Thoracic aorta (tissue), 2 donors: ENCODE measurements around the gene EVA1A. TPM values are rescaled to one million over a fixed set of nuclear protein-coding genes. Genes with fewer than 3 reads are reported as not detected.

Source experiments
- ATAC-seq: fragments of 150-250 bp; one replicate; pipeline ENCODE4 v1.8.0; 2017; ENCODE audit warnings: low read depth; ENCODE audit not compliant: insufficient number of reproducible peaks, low FRiP score
- DNase-seq: peaks from one replicate; pipeline ENCODE4 v3.0.0-alpha.2; 2020; ENCODE audit warnings: low spot score
- H3K27ac ChIP-seq, 2 donors: fragments of 200-600 bp; sonication (generic); 1 replicate in 1 of 2; 2 replicates in 1 of 2; pipeline ENCODE4 v1.5.1; 2016; ENCODE audit warnings: mild to moderate bottlenecking in 2 of 2, moderate library complexity in 2 of 2
- H3K27me3 ChIP-seq: fragments of 200-600 bp; sonication (generic); replicated peaks from 2 replicates; pipeline ENCODE4 v1.6.0; 2016; ENCODE audit warnings: mild to moderate bottlenecking; ENCODE audit not compliant: insufficient read depth
- H3K36me3 ChIP-seq: fragments of 200-600 bp; sonication (generic); one replicate; pipeline ENCODE4 v1.5.1; 2016
- H3K4me1 ChIP-seq, 2 donors: fragments of 200-600 bp; sonication (generic); 1 replicate in 1 of 2; 2 replicates in 1 of 2; pipeline versions ENCODE4 v1.5.1 to v1.6.0; 2016; ENCODE audit warnings: low read depth in 2 of 2, mild to moderate bottlenecking in 1 of 2; ENCODE audit not compliant: control insufficient read depth in 1 of 2
- H3K4me3 ChIP-seq: fragments of 200-600 bp; sonication (generic); 2 replicates; pipeline ENCODE4 v1.5.1; 2016; ENCODE audit warnings: mild to moderate bottlenecking
- H3K9me3 ChIP-seq: fragments of 200-600 bp; sonication (generic); 2 replicates; pipeline ENCODE4 v1.5.1; 2016
- total RNA-seq, 2 donors: library from RNA; depleted of rRNA; stranded (reverse); fragments of >200 nt; gene quantifications; one replicate each; pipeline versions ENCODE4 v1.1.0 to v1.2.3, GENCODE V29; 2016
- TF ChIP-seq, protein P1 (sequence below): fragments of 200-600 bp; sonication (generic); IDR thresholded peaks from one replicate; pipeline ENCODE4 v1.5.1; 2019; ENCODE audit warnings: antibody characterized with exemption

The EVA1A gene
- total RNA-seq, 2 donors from 2014 or later, result 1.1 TPM; not detected in 1

DNA sequence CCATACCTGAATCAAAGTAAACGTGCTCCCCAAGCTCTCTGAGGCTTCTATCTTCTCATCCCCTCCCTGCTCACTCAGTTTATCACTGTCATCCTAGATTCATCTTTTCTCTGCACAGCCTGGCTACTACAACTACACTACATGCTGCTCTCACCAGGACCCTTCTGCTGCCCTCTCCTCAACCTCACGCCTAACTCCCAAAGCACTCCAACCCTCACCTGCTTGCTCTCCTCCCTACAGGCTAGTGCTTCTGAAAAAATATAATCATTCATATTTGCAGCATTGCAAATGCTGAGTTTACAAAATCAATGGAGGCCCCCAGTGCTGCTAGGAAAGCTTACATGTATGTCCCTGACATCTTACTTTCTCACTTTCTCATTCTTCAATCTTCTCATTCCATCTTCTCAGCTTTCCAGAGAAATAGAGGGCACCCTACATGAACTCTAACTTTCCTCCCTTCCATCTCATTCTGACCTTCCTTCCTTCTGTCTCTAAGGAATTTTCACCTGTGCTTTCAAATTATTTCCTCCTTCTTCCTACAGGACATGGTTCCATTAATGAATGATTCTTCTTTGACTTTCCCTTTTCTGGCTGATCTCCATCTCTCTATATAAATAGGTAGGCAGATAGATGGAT is 36.3 kb downstream of the EVA1A start:
- ATAC-seq, result no peak
- no peaks in the 10 kb centered on the region for H3K4me1 ChIP-seq
- no peaks in the 10 kb centered on the region for H3K9me3 ChIP-seq
- TF ChIP-seq, protein P1, sequence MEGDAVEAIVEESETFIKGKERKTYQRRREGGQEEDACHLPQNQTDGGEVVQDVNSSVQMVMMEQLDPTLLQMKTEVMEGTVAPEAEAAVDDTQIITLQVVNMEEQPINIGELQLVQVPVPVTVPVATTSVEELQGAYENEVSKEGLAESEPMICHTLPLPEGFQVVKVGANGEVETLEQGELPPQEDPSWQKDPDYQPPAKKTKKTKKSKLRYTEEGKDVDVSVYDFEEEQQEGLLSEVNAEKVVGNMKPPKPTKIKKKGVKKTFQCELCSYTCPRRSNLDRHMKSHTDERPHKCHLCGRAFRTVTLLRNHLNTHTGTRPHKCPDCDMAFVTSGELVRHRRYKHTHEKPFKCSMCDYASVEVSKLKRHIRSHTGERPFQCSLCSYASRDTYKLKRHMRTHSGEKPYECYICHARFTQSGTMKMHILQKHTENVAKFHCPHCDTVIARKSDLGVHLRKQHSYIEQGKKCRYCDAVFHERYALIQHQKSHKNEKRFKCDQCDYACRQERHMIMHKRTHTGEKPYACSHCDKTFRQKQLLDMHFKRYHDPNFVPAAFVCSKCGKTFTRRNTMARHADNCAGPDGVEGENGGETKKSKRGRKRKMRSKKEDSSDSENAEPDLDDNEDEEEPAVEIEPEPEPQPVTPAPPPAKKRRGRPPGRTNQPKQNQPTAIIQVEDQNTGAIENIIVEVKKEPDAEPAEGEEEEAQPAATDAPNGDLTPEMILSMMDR, result no peak
- H3K27ac ChIP-seq, result no peak overlapping the region
- DNase-seq, result no peak
- H3K27me3 ChIP-seq, result no peaks in the 10 kb centered on the region
- H3K36me3 ChIP-seq, result no peaks in the 10 kb centered on the region
- no peak overlapping the region for H3K4me3 ChIP-seq

DNA sequence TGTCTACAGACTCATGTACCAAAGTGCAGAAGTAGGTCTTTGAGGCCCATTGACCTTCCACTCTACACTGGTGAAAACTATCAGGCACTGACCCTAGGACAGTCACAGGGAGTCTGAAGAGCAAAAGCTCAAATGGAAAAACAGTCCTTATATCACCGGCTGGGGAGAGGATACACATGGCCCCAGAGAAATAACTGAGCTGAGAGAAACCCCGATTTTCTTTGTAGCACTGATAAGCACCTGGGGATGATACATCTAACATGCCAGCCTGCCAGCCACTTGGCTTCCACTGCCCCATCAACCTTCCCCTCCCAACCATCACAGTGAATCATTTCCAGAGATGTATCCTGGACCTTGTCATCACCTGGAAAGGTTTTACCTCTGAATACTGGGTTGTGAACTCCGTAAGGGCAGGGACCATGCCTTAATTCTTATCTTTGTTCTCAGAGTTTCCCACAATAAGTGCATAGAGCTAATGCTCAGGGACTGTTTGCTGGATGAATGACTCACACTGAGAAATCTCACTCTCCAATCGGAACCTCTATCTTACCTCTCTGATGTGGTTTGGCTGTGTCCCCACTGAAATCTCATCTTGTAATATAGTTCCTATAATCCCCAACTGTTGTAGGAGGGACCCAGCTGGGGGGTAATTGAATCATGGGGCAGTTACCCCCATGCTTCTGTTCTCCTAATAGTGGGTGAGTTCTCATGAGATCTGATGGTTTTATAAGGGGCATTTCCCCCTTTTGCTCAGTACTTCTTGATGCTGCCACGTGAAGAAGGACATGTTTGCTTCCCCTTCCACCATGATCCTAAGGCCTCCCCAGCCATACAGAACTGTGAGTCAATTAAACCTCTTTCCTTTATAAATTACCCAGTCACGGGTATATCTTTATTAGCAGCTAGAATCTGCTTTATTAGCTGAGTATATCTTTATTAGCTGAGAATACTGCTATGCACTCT is 37.1 kb downstream of the EVA1A start:
- no peaks in the 10 kb centered on the region for H3K4me1 ChIP-seq
- ATAC-seq, result no peak
- TF ChIP-seq, protein P1, result no peak
- no peaks in the 10 kb centered on the region for H3K36me3 ChIP-seq
- H3K9me3 ChIP-seq, result no peaks in the 10 kb centered on the region
- DNase-seq, result no peak
- H3K27me3 ChIP-seq, result no peaks in the 10 kb centered on the region
- H3K27ac ChIP-seq, result no peak overlapping the region
- H3K4me3 ChIP-seq, result no peak overlapping the region

DNA sequence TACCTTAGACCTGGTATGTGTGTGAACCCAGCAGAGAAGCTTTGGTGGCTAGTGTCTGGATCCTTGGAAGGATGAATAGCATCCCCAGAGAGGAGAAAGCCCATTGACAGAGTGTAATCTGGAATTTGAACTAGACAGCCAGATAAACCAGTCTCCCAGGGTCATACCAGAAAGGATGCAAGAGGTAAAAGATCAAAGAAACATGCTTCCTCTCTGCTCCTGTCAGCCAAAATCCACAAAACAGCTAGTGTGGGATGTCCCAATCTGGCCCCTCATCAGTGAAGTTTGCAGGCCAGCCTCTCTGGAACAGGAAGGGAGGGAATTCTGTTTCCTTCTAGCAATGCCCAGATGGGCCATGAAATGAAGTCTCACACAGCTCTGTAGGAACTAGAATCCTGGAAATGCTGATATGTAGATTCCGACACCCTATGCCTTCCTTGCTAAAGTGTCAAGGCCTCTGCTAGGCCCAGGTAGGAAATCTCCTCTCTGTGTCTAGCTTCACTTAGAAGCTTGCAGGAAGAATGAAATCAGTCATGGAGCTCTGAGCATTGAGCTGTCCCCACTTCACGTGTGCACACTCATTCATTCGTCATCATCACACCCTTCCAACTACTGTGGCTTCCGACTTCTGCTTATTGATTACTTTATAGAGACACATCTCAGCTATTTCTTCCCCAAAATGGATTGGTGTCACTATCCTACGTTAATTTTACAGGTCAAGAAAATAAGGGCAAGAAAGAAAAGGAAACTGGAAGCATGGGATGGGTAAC is 38.0 kb downstream of the EVA1A start:
- H3K4me3 ChIP-seq, result no peak overlapping the region
- DNase-seq (no peak), ATAC-seq (no peak)
- no peaks in the 10 kb centered on the region for H3K4me1 ChIP-seq
- no peaks in the 10 kb centered on the region for H3K27me3 ChIP-seq
- H3K27ac ChIP-seq, result no peak overlapping the region
- H3K36me3 ChIP-seq, result no peaks in the 10 kb centered on the region
- no peaks in the 10 kb centered on the region for H3K9me3 ChIP-seq
- TF ChIP-seq, protein P1, result no peak

DNA sequence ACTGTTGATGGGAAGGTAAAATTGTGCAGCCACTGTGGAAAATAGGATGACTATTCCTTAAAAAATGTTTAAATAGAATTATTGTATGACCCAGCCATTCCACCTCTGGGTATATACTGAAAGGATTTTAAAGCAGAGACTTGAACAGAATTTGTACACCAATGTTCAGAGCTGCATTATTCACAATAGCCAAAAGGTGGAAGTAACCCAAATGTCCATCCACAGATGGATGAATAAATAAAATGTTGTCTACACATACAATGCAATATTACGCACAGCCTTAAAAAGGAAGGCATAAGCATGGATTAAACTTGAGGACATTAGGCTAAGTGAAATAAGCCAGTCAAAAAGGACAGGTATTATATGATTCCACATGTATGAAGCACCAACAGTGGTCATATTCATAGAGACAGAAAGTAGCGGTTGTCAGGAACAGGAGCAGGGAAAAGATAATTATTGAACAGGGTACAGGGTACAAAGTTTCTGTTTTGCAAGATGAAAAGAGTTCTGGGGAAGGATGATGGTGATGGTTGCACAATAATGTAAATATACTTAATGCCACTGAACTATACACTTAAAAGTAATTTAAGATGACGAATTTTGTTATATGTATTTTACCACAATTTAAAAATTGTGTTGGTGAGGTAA is 39.4 kb downstream of the EVA1A start:
- H3K36me3 ChIP-seq, result no peaks in the 10 kb centered on the region
- no peaks in the 10 kb centered on the region for H3K27me3 ChIP-seq
- TF ChIP-seq, protein P1, result no peak
- DNase-seq, result no peak
- H3K4me3 ChIP-seq, result no peak overlapping the region
- no peak for ATAC-seq
- H3K9me3 ChIP-seq, result no peaks in the 10 kb centered on the region
- H3K27ac ChIP-seq, result no peak overlapping the region
- no peaks in the 10 kb centered on the region for H3K4me1 ChIP-seq
